ENCODE measurements around the gene MRPL16.
A peak's percentile ranks its signal among the peaks of the same experiment; 100 is the strongest.
"Not testable (repeated sequence)": the region's sequence is repeated elsewhere in the genome, so short reads cannot be mapped to it uniquely, and the experiment has no call there.

The MRPL16 gene

GRCh38 chr11:59810189-59810910, at the start of gene MRPL16:
TSS of gene MRPL16 (minus strand) at chr11:59810778. CDS start at chr11:59810658, 120 bp downstream.
- peak; percentile 91 to 95 (median 94) for DNase-seq

DNA sequence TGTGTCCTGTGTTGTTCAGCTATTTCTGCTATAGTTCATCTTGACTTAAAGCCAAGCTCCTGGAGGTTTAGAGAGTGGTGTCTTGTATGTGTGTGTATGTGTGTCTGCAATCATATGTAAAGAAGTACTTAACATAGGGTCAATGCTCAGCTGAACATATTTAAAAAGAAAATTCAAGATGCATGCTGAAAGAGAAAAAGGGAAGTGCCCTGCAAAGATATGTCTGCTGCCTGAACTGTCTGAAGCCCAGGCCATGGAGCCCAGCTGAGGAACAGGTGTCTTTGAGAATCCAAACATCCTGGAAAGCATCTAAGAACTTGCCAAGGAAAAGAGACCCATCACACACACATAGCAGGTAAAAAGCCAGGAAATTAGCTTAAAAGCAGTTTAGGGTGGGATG, 49.1 kb upstream of the MRPL16 start:
- DNase-seq: no peak

DNA sequence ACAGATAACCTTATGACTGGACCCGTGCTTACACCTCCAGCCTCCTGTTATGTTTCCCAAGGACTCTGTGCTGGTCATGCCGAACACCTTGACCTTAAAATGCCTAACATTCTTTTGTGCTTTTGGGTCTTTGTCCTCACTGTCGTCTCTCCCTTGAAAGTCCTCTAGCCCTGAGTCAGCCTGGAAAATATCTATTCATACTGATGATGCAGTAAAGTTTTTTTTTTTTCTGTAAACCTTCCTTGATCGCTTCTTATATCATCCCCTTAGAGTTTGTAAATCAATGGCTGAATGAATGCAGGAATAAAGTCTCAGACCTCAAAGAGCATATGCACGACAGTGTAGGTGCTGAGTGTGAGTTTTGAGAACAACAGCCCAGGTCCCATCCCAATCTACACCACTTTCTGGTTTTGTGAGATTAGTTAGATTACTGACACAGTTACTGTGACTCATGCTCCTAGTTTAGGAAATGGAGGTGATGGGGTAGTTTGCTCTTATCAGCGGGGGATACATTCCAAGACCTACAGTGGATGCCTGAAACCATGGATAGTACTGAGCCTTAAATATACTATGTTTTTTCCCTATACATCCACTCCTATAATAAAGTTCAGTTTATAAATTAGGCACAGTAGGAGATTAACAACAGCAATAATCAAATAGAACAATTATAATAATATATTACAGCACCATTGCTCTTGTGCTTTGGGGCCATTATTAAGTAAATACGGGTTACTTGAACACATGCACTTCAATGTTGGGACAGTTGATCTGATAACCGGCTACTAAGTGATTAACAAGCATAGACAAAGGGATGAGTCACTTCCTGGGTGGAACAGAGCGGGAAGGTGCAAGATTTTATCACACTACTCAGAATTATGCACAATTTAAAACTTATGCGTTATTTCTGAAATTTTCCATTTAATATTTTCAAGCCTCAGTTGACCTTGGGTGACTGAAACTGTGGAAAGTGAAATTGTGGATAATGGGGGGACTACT, 47.2 kb upstream of the MRPL16 start:
- peak in 2 of 3 donors; percentile 21 to 32 for DNase-seq

DNA sequence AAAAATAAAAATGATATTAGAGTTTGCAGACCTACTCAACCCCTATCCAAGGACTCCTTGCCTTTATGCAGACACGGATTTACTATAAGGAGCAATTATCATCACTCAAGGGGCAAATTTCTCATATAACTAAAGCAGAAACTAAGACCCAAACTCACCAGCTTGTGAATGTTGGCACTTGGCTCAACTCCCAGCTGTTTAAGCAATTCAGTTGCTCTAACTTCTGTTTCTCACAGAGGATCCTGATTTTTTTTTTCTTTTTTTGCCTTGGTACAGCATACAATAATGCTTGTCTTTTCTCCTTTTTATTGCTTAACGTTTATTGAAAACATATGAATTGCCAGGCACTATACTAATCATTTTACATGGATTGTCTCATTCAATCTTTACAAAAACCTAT, 44.3 kb upstream of the MRPL16 start:
- no peak for DNase-seq

DNA sequence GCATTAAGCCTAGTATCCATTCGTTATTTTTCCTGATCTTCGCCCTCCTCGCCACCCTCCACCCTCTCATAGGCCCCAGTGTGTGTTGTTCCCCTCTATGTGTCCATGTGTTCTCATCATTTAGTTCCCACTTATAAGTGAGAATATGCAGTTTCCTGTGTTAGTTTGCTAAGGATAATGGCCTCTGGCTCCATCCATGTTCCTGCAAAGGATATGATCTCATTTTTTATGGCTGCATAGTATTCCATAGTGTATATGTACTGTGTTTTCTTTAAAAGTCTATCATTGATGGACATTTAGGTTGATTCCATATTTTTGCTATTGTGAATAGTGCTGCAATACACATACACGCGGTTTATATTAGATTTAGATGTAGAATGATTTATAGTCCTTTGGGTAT, 40.8 kb upstream of the MRPL16 start:
- not testable (repeated sequence) for DNase-seq

- DNase-seq: not testable (repeated sequence)
These were observed 39.0 kb upstream of the MRPL16 start for GRCh38 chr11:59849551-59849950.

DNA sequence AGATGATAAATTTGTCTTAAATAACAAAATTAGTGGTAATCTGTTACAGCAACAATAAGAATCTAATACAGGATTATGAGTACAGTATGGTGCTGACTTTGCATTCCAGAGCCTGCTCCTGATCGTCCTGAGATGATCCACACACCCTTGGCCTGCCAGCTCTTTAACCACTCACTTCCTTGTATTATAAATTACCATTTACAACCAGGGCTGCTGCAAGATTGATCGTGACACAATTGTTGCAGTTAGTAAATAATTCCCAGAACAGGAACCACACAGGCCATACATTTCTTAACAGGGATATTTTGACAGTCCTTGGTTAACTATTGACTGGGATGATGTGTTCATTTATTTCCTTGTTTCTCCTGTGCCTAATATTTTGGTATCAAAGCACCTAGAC, 38.6 kb upstream of the MRPL16 start:
- DNase-seq: peak; percentile 24 to 34 (median 28)

DNA sequence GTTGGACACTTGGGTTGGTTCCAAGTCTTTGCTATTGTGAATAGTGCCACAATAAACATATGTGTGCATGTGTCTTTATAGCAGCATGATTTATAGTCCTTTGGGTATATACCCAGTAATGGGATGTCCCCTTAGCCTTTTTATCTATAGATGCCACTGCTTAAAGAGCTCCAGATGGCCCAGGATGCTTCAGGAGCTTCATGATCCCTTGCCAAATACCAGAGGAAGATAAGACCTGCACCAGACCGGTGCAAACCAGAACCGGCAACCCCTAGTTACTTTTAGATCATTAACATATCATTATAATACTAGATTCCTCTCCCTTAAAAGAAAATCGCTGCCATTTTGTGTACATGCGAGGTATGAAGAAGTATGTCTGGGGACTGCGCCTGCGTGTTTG, 37.9 kb upstream of the MRPL16 start:
- DNase-seq: not testable (repeated sequence)

DNA sequence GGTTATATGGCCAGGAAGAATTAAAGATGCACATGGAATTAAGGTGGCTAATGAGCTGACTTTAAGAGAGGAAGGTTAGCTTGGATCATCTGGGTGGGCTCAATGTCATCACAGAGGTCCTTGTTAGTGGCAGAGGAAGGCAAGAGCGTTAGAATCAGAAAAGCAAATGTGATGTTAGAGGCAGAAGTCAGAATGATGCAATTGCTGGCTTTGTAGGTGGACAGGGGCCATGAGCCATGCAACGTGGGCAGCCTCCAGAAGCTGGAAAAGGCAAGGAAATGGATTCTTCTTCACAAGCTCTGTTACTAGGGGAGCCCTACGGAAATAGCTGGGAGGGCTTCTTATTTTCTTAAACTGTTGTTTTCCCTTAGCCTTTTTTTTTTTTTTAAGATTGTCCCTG, 37.0 kb upstream of the MRPL16 start:
- DNase-seq: no peak

DNA sequence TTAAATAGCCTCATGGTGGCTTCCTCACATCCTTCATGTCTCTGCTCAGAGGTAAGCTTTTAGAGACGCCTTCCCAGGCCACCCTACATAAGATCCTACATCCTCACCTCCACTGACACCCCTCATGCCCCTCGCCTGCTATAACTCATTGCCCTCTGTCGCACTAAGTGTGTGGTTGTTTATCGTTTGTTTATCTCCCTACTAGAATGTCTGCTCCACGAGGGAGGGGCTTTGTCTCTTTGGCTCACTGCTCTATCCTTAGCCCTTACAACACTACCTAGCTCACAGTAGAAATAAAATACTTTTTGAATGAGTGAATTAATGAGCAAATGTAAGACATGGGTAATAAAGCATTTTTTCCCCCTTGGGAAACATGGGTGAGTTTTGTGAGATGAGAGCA, 36.0 kb upstream of the MRPL16 start:
- DNase-seq: no peak

DNA sequence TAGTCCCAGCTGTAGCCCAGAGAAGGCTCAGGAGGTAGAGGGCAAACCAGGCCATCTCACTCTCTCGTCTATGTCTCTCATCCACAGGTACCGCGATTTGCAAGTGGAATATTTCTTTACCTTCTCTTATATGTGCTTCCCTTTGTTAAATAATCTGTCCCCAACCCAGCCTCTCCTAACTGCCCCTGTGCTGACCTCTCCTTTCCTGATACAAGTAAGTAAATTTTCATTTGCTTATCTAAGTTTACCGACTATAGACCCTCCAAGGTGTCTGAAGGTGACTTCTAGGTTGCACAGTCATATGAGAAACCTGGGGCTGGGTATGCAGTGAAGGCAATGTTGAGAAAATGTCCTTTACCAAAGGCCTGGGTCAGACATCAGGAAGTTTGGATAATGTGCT, 34.8 kb upstream of the MRPL16 start, which contains the start of gene CBLIF:
CBLIF (minus strand) TSS at position 101 of the 400 bp plus-strand sequence; CDS start at position 55, 46 bp downstream.
- DNase-seq: no peak

GRCh38 chr11:59842316-59842715, 31.7 kb upstream of the MRPL16 start:
- DNase-seq: no peak

DNA sequence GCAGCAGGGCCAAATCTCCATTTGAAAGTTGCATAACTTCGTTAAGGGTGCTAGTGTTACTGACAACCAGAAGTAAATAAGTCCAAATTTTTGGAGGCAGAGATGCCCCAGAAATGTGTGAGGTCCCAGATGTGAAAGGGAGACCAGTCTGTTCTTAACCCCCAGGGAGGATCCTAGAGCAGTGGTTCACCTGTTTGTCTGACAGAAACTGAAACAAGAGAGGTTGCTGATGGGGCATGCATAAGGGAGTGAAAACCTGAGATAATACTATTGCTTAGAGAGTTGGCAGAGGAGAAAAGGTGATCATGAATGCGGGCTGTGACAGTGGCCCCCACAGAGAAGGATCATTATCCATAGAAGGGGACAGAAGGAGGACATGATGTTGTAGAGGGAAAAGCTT, 30.9 kb upstream of the MRPL16 start:
- no peak for DNase-seq

- DNase-seq: no peak
These were observed 29.0 kb upstream of the MRPL16 start for GRCh38 chr11:59839615-59840014.

GRCh38 chr11:59833602-59834001, 23.0 kb upstream of the MRPL16 start:
- DNase-seq: no peak

- no peak for DNase-seq
These were observed 18.8 kb upstream of the MRPL16 start for GRCh38 chr11:59829358-59829757.

- DNase-seq: peak; percentile 73 to 86 (median 86)
These were observed 12.5 kb upstream of the MRPL16 start for GRCh38 chr11:59822989-59823566.

GRCh38 chr11:59818572-59818971, 8.0 kb upstream of the MRPL16 start:
- no peak for DNase-seq

DNA sequence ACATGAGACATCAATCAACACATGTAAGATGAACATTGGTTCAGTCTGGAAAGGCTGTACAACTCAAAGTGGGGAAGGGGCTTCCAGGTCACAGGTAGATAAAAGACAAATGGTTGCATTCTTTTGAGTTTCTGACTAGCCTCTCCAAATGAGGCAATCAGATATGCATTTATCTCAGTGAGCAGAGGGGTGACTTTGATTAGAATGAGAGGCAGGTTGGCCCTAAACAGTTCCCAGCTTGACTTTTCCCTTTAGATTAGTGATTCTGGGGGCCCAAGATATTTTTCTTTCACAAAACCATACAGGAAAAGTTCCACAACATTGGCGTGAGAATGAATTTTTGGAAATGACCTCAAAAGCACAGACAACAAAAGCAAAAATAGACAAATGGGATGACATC, 5.9 kb upstream of the MRPL16 start:
- DNase-seq: not testable (repeated sequence)

DNA sequence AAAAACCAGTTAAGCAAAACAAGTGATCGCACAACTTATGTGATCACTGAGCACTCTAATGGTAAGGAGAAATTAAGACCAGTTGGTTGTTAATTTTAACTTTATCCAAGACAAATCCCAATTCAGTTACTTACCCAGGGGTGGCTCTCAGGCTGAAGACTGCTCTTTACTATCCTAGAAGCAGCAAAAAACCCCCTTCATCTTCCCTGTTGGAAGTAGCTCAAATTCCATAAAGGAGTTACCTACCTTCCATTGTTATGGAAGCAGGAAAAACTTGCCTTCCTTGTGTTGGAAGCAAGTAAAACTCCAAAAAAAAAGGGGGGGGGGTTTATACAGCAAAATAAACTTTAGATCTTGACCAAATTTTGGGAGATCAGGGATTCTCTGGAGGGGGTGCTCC, 5.2 kb upstream of the MRPL16 start:
- DNase-seq: no peak

- DNase-seq: peak; percentile 15 to 54 (median 27)
These were observed 3.4 kb upstream of the MRPL16 start for GRCh38 chr11:59814021-59814420.

DNA sequence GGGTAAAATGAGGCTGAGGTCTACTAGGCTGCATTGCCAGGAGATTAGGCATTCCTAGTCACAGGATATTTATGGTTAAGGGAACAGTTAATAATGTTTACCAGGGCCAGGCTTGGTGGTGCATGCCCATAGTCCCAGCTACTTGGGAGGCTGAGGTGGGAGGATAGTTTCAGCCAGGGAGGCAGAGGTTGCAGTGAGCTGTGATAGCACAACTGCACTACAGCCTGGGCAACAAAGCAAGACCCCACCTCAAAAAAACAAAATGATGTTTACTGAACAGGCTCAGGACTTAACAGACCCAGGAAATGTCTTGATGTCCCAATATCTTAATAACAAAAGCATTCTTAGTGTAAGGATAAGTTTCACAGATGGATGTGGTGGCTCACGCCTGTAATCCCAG, 2.8 kb upstream of the MRPL16 start:
- no peak for DNase-seq

GRCh38 chr11:59812220-59812619, 1.6 kb upstream of the MRPL16 start:
- DNase-seq: no peak
